Stimulated activated CD8-positive, alpha-beta memory T cell treated with anti-CD3 and anti-CD28 coated beads, Interleukin-2, amount 100 ng/mL, for 48 hours (primary cell): ENCODE results near the gene CENPU.
A peak's percentile ranks its signal among the peaks of the same experiment; 100 is the strongest.
"Not testable (repeated sequence)": the region's sequence is repeated elsewhere in the genome, so short reads cannot be mapped to it uniquely, and the experiment has no call there.

Source experiments
- DNase-seq, 2 donors: peaks; one replicate each; pipeline ENCODE4 v3.0.0-alpha.2; 2020; ENCODE audit warnings: low read depth in 2 of 2

CENPU gene

GRCh38 chr4:184751585-184751956, 17.7 kb upstream of the CENPU start:
- no peak for DNase-seq

- no peak for DNase-seq
These were observed 17.2 kb upstream of the CENPU start for GRCh38 chr4:184750926-184751584.

GRCh38 chr4:184748251-184748652, 14.4 kb upstream of the CENPU start:
- DNase-seq, result no peak

- no peak for DNase-seq
These were observed 13.3 kb upstream of the CENPU start for GRCh38 chr4:184747034-184747830.

GRCh38 chr4:184745831-184746795, 12.2 kb upstream of the CENPU start:
- DNase-seq, result peak; percentile 34 to 45

- DNase-seq, result no peak
These were observed 10.3 kb upstream of the CENPU start for GRCh38 chr4:184744236-184744635.

- no peak for DNase-seq
These were observed 9.8 kb upstream of the CENPU start for GRCh38 chr4:184743650-184744049.

GRCh38 chr4:184741651-184742050, 7.8 kb upstream of the CENPU start:
- not testable (repeated sequence) for DNase-seq

- no peak for DNase-seq
These were observed 7.1 kb upstream of the CENPU start for GRCh38 chr4:184740980-184741391.

- not testable (repeated sequence) for DNase-seq
These were observed 5.7 kb upstream of the CENPU start for GRCh38 chr4:184739575-184739974.

- no peak for DNase-seq
These were observed 862 bp upstream of the CENPU start for GRCh38 chr4:184734758-184735157.

GRCh38 chr4:184732126-184732525, 1.8 kb downstream of the CENPU start:
- DNase-seq, result no peak

- DNase-seq, result no peak
These were observed 2.8 kb downstream of the CENPU start for GRCh38 chr4:184731056-184731455.

GRCh38 chr4:184729946-184730345, 4.0 kb downstream of the CENPU start:
- DNase-seq, result no peak

- no peak for DNase-seq
These were observed 5.0 kb downstream of the CENPU start for GRCh38 chr4:184728858-184729257.

GRCh38 chr4:184727430-184727829, 6.5 kb downstream of the CENPU start:
- no peak for DNase-seq

- DNase-seq, result no peak
These were observed 11.1 kb downstream of the CENPU start for GRCh38 chr4:184722798-184723197.

- no peak for DNase-seq
These were observed 12.6 kb downstream of the CENPU start for GRCh38 chr4:184721254-184721653.

GRCh38 chr4:184719407-184719806, 14.5 kb downstream of the CENPU start:
- no peak for DNase-seq

- DNase-seq, result no peak
These were observed 18.4 kb downstream of the CENPU start for GRCh38 chr4:184715526-184715925.

- no peak for DNase-seq
These were observed 20.0 kb downstream of the CENPU start for GRCh38 chr4:184713887-184714286.

GRCh38 chr4:184712322-184712721, 21.6 kb downstream of the CENPU start:
- DNase-seq, result no peak
